ENCODE data around the gene CCDC74A.
"Not testable (repeated sequence)": the region's sequence is repeated elsewhere in the genome, so short reads cannot be mapped to it uniquely, and the experiment has no call there.

The CCDC74A gene

DNA sequence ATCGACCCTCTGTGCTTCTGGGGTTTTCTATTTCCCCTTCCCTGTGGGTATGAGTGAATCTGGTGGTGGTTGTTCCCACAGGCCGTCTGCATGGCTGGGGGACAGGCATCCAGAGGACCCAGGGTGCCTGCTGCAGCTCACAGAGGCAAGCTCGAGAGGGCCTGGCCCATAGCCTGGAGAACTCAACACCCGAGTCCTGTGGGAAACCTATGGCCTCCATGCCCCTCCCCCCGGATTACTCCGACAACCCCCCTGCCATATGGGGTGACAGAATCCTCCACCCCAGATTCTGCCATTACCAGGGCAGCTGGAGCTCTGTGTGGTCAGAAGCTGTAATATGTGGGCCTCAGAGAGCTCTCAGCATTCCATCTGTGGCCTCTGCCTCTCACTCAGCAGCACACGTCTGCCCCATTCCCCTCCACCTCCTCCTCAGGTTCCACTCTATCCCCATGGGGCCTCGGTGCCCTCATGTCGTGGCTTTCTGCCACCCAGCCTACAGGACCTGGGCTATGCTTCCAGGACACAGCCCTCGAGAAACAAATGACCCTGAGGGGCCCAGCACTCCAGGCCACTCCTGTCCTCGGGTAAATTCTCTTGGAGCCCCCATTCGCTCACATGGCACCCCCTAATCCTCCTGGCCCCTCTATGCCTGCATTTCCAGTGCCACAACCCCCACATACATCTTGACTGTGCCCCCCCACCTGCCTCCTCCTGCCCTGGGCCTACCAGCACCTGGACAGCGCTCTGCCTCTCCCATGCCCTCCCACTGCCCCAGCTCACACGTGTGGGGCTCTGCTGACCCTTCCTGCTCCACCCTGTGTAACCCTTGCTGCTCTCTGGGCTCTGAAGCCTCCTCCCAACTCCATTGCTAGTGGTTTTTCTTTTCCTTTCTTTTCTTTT lies 39.1 kb upstream of the CCDC74A start:
- Histone ChIP-seq H3K27ac (ENCODE audit: low read depth, low read length) (no peak overlapping the region), H3K9ac (ENCODE audit: low read length in 5 of 5) (no peak overlapping the region), H3K27me3 (ENCODE audit: control insufficient read depth in 5 of 5, insufficient read depth in 4 of 5, low read length in 5 of 5) (no peaks in the 10 kb centered on the region), H3K9me3 (ENCODE audit: control insufficient read depth in 5 of 5, low read length in 5 of 5) (no peaks in the 10 kb centered on the region), H3K4me1 (ENCODE audit: control insufficient read depth in 5 of 5, insufficient read depth in 5 of 5, low read length in 5 of 5) (peaks cover 0 to 19% (median 12%) of the 10 kb centered on the region in 5 donors), H3K36me3 (ENCODE audit: control insufficient read depth in 5 of 5, insufficient read depth in 5 of 5, low read length in 5 of 5) (peaks cover 0 to 6% (median 0%) of the 10 kb centered on the region in 5 donors), H3K4me3 (ENCODE audit: low read depth in 1 of 5, low read length in 5 of 5) (no peak overlapping the region)

- not testable (repeated sequence) for H3K9me3 ChIP-seq (ENCODE audit: control insufficient read depth in 5 of 5, low read length in 5 of 5); H3K27me3 ChIP-seq (ENCODE audit: control insufficient read depth in 5 of 5, insufficient read depth in 4 of 5, low read length in 5 of 5); H3K36me3 ChIP-seq (ENCODE audit: control insufficient read depth in 5 of 5, insufficient read depth in 5 of 5, low read length in 5 of 5); H3K27ac ChIP-seq (ENCODE audit: low read depth, low read length)
- Histone ChIP-seq H3K9ac (ENCODE audit: low read length in 5 of 5) (peak overlapping the region in 3 of 5 donors; percentile 11 to 40 (median 30)), H3K4me3 (ENCODE audit: low read depth in 1 of 5, low read length in 5 of 5) (peak overlapping the region; percentile 35 to 61 (median 54)), H3K4me1 (ENCODE audit: control insufficient read depth in 5 of 5, insufficient read depth in 5 of 5, low read length in 5 of 5) (peaks cover 0 to 32% (median 19%) of the 10 kb centered on the region in 5 donors)
Observed at GRCh38 chr2:131490616-131491468, 36.8 kb upstream of the CCDC74A start.

- H3K9ac ChIP-seq (ENCODE audit: low read length in 5 of 5), result peak overlapping the region in 3 of 5 donors; percentile 11 to 40 (median 30)
- peaks cover 0 to 32% (median 19%) of the 10 kb centered on the region in 5 donors for H3K4me1 ChIP-seq (ENCODE audit: control insufficient read depth in 5 of 5, insufficient read depth in 5 of 5, low read length in 5 of 5)
- not testable (repeated sequence) for H3K27ac ChIP-seq (ENCODE audit: low read depth, low read length)
Observed at GRCh38 chr2:131491469-131491836, 36.2 kb upstream of the CCDC74A start.

GRCh38 chr2:131492015-131492417 lies 35.7 kb upstream of the CCDC74A start, which contains the start of gene MZT2A:
Gene MZT2A, minus strand, starts transcription at chr2:131492397. Its CDS starts 21 bp downstream, at chr2:131492376.
- not testable (repeated sequence) for H3K27me3 ChIP-seq (ENCODE audit: control insufficient read depth in 5 of 5, insufficient read depth in 4 of 5, low read length in 5 of 5); H3K36me3 ChIP-seq (ENCODE audit: control insufficient read depth in 5 of 5, insufficient read depth in 5 of 5, low read length in 5 of 5); H3K9me3 ChIP-seq (ENCODE audit: control insufficient read depth in 5 of 5, low read length in 5 of 5)
- peaks cover 0 to 32% (median 19%) of the 10 kb centered on the region in 5 donors for H3K4me1 ChIP-seq (ENCODE audit: control insufficient read depth in 5 of 5, insufficient read depth in 5 of 5, low read length in 5 of 5)
- H3K9ac ChIP-seq (ENCODE audit: low read length in 5 of 5), result peak within 1 kb of the TSS; percentile 73 to 94 (median 91)
- H3K4me3 ChIP-seq (ENCODE audit: low read depth in 1 of 5, low read length in 5 of 5), result peak within 1 kb of the TSS; percentile 87 to 95 (median 90)
- peak within 1 kb of the TSS; percentile 72 for H3K27ac ChIP-seq (ENCODE audit: low read depth, low read length)

More at GRCh38 chr2:131491469-131491836, 36.2 kb upstream of the CCDC74A start:
- H3K9me3 ChIP-seq (ENCODE audit: control insufficient read depth in 5 of 5, low read length in 5 of 5); H3K27me3 ChIP-seq (ENCODE audit: control insufficient read depth in 5 of 5, insufficient read depth in 4 of 5, low read length in 5 of 5); H3K36me3 ChIP-seq (ENCODE audit: control insufficient read depth in 5 of 5, insufficient read depth in 5 of 5, low read length in 5 of 5): not testable (repeated sequence)
- peak overlapping the region; percentile 35 to 61 (median 54) for H3K4me3 ChIP-seq (ENCODE audit: low read depth in 1 of 5, low read length in 5 of 5)

DNA sequence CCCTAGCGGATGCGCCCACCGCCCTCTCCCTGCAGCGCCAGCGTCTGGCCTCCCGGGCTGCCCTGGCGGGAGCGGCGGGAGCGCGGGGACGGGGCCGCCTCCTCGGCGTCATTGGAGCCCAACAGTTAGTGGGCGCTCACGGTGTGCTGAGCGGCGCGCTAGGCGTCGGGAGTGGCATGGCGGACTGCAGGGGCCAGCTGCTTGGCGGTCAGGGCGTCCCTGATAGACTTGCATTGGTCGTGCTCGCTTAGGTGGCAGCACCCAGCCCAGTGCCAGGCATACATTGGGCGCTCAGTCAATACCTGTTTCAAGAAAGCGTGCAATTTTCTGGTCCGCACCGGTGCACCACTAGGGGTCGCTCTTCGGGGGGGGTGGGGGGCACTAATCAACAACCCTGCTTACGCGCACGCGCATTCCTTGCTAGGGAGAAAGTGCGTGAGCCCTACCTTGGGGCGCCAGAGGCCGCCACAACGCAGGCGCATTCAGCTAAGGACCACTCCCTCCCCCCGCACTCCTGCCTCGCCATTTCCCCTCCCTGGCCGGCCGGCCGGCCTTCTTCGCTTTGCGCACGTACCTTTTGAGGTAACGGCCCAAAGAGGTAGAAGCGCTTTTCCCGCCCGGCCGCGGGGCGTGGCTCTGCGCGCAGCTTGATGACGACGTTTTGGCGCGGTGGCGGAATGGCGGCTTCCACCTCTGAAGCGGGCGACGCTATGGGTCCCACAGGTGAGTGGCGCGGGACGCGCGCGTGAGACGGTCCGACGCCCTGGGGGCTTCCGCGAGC lies 35.1 kb upstream of the CCDC74A start:
- Histone ChIP-seq H3K27me3 (ENCODE audit: control insufficient read depth in 5 of 5, insufficient read depth in 4 of 5, low read length in 5 of 5) (no peaks in the 10 kb centered on the region), H3K27ac (ENCODE audit: low read depth, low read length) (peak overlapping the region; percentile 72), H3K9ac (ENCODE audit: low read length in 5 of 5) (peak overlapping the region; percentile 73 to 94 (median 91)), H3K4me3 (ENCODE audit: low read depth in 1 of 5, low read length in 5 of 5) (peak overlapping the region; percentile 57 to 95 (median 90)), H3K36me3 (ENCODE audit: control insufficient read depth in 5 of 5, insufficient read depth in 5 of 5, low read length in 5 of 5) (peaks cover 0 to 6% (median 0%) of the 10 kb centered on the region in 5 donors), H3K4me1 (ENCODE audit: control insufficient read depth in 5 of 5, insufficient read depth in 5 of 5, low read length in 5 of 5) (peaks cover 0 to 32% (median 19%) of the 10 kb centered on the region in 5 donors), H3K9me3 (ENCODE audit: control insufficient read depth in 5 of 5, low read length in 5 of 5) (no peaks in the 10 kb centered on the region)

DNA sequence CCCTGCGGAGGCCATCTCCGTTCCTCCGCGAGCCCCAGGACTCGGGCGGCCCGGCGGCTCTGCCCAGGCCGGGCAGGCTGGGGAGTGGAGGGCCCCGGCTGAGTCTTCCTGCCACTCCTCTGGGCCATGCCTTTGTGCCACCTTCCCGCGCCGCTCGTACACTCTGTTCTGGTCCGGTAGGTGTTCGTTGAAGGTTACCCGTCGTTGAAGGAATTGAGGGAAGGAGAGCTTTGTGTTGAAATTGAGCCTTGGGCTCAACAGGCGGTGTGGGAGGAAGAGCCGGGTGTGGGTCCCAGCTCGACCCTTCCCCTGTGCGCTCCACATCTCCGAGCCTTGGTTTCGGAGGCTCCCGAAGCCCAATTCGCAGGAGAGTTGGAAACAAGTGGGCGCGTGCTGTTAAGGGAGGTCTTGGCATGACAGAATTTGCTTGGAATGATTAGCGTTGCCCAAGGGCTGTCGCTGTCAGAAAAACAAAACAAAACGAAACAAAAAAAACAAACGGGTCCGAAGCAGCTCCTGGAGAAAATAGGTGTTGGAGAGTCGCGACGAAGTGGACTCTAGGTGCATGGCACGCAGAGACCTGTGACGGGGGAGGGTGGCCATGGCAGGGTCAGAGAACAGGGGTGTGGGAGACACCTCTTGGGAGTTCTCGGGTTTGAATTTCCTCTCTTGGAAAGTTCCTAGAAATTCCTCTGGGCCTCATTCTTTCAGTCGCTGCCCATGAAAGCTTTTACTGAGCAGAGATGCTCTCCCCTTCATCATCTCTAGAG lies 34.3 kb upstream of the CCDC74A start:
- Histone ChIP-seq H3K27ac (ENCODE audit: low read depth, low read length) (peak overlapping the region; percentile 72), H3K4me1 (ENCODE audit: control insufficient read depth in 5 of 5, insufficient read depth in 5 of 5, low read length in 5 of 5) (peaks cover 0 to 32% (median 19%) of the 10 kb centered on the region in 5 donors)

DNA sequence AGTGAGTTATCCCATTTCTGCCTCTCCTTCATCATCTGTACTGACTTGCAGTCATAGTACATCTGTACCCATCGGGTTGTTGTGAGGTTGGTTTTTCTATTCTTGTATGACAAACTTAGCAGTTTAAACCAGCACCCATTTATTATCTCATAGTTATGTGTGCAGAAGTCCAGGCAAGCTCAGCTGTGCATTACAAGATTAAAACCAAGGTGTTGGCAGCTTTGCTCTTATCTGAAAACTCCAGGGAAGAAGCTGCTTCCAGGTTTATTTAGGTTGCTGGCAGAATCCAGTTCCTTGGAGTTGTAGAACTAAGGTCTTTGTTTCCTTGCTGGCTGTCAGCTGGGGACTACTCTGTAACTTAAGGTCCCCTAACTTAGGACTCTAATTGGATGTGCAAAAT lies 32.2 kb upstream of the CCDC74A start:
- H3K4me1 ChIP-seq (ENCODE audit: control insufficient read depth in 5 of 5, insufficient read depth in 5 of 5, low read length in 5 of 5), result peaks cover 0 to 32% (median 19%) of the 10 kb centered on the region in 5 donors
- H3K9me3 ChIP-seq (ENCODE audit: control insufficient read depth in 5 of 5, low read length in 5 of 5); H3K27me3 ChIP-seq (ENCODE audit: control insufficient read depth in 5 of 5, insufficient read depth in 4 of 5, low read length in 5 of 5); H3K4me3 ChIP-seq (ENCODE audit: low read depth in 1 of 5, low read length in 5 of 5); H3K27ac ChIP-seq (ENCODE audit: low read depth, low read length); H3K9ac ChIP-seq (ENCODE audit: low read length in 5 of 5): not testable (repeated sequence)
- peaks cover 3 to 31% (median 18%) of the 10 kb centered on the region in 5 donors for H3K36me3 ChIP-seq (ENCODE audit: control insufficient read depth in 5 of 5, insufficient read depth in 5 of 5, low read length in 5 of 5)

More for the DNA sequence above, 34.3 kb upstream of the CCDC74A start:
- H3K27me3 ChIP-seq (ENCODE audit: control insufficient read depth in 5 of 5, insufficient read depth in 4 of 5, low read length in 5 of 5), result no peaks in the 10 kb centered on the region
- peak overlapping the region; percentile 73 to 94 (median 91) for H3K9ac ChIP-seq (ENCODE audit: low read length in 5 of 5)
- peaks cover 3 to 12% (median 4%) of the 10 kb centered on the region in 5 donors for H3K36me3 ChIP-seq (ENCODE audit: control insufficient read depth in 5 of 5, insufficient read depth in 5 of 5, low read length in 5 of 5)
- H3K9me3 ChIP-seq (ENCODE audit: control insufficient read depth in 5 of 5, low read length in 5 of 5), result no peaks in the 10 kb centered on the region
- H3K4me3 ChIP-seq (ENCODE audit: low read depth in 1 of 5, low read length in 5 of 5), result peak overlapping the region; percentile 87 to 95 (median 90)

DNA sequence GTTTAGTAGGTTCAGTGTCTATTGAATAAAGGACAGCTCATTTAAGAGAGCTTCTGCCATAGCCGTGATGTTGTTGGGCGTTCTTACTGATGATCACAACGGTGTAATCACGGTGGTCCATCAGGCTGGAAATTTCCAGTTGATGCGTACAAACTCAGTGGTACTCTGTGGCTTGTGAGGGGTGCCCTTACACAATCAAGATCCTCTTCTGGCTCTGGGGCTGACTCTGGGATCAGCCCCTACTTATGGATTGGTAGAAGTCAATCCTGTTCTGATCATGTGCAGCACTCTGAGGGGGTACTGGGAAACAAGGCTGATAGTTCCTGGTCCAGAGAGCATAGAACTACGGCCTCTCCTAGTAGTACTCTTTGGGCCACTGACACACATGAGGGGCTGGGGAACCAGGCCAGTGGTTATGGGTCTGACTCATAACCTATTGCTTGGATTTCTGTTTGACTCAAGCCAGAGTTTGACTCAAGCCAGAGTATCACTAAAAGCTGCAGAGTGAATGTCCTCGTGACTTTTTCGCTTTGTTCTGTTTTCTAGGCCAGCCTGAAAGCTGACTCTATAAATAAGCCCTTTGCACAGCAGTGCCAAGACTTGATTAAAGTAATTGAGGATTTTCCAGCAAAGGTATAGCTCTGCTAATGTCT lies 29.2 kb upstream of the CCDC74A start:
- not testable (repeated sequence) for H3K9me3 ChIP-seq (ENCODE audit: control insufficient read depth in 5 of 5, low read length in 5 of 5); H3K27ac ChIP-seq (ENCODE audit: low read depth, low read length); H3K4me3 ChIP-seq (ENCODE audit: low read depth in 1 of 5, low read length in 5 of 5); H3K27me3 ChIP-seq (ENCODE audit: control insufficient read depth in 5 of 5, insufficient read depth in 4 of 5, low read length in 5 of 5); H3K9ac ChIP-seq (ENCODE audit: low read length in 5 of 5)
- Histone ChIP-seq H3K4me1 (ENCODE audit: control insufficient read depth in 5 of 5, insufficient read depth in 5 of 5, low read length in 5 of 5) (peaks cover 0 to 14% (median 8%) of the 10 kb centered on the region in 5 donors), H3K36me3 (ENCODE audit: control insufficient read depth in 5 of 5, insufficient read depth in 5 of 5, low read length in 5 of 5) (peaks cover 3 to 59% (median 35%) of the 10 kb centered on the region in 5 donors)
